ENCODE measurements around the gene RAB40B.

The RAB40B gene

GRCh38 chr17:82648742-82649331, 49.7 kb downstream of the RAB40B start:
- peak in 1 of 4 experiments; percentile 31 for DNase-seq

- peak; percentile 98 to 99 (median 98) for DNase-seq
Measured at GRCh38 chr17:82648165-82648668, 50.3 kb downstream of the RAB40B start, which contains the start of gene WDR45B. WDR45B (minus strand) TSS chr17:82648444; CDS start chr17:82648340, 104 bp downstream.

GRCh38 chr17:82647593-82648164, 50.8 kb downstream of the RAB40B start:
- DNase-seq: peak; percentile 21 to 71 (median 46)

- DNase-seq: no peak
Measured at GRCh38 chr17:82645516-82645915, 53.0 kb downstream of the RAB40B start.

GRCh38 chr17:82644148-82644547, 54.4 kb downstream of the RAB40B start:
- no peak for DNase-seq

- DNase-seq: no peak
Measured at GRCh38 chr17:82642022-82642421, 56.5 kb downstream of the RAB40B start.

GRCh38 chr17:82640036-82640435, 58.5 kb downstream of the RAB40B start:
- DNase-seq: peak; percentile 53 to 76 (median 68)

GRCh38 chr17:82639628-82640027, 58.9 kb downstream of the RAB40B start:
- no peak for DNase-seq

GRCh38 chr17:82638183-82638773, 60.2 kb downstream of the RAB40B start:
- no peak for DNase-seq

- no peak for DNase-seq
Measured at GRCh38 chr17:82636626-82637598, 61.6 kb downstream of the RAB40B start.

- no peak for DNase-seq
Measured at GRCh38 chr17:82633343-82633742, 65.2 kb downstream of the RAB40B start.

- DNase-seq: peak in 1 of 4 experiments; percentile 15
Measured at GRCh38 chr17:82632451-82632850, 66.0 kb downstream of the RAB40B start.

GRCh38 chr17:82631544-82631943, 67.0 kb downstream of the RAB40B start:
- no peak for DNase-seq

GRCh38 chr17:82630212-82630611, 68.3 kb downstream of the RAB40B start:
- no peak for DNase-seq

- DNase-seq: no peak
Measured at GRCh38 chr17:82629748-82630147, 68.8 kb downstream of the RAB40B start.

- DNase-seq: no peak
Measured at GRCh38 chr17:82627405-82627804, 71.1 kb downstream of the RAB40B start.

GRCh38 chr17:82623707-82624106, 74.8 kb downstream of the RAB40B start:
- peak; percentile 53 to 62 (median 61) for DNase-seq

GRCh38 chr17:82619641-82620040, 78.9 kb downstream of the RAB40B start:
- no peak for DNase-seq

GRCh38 chr17:82619211-82619610, 79.3 kb downstream of the RAB40B start:
- DNase-seq: no peak

GRCh38 chr17:82616021-82616711, 82.3 kb downstream of the RAB40B start:
- DNase-seq: no peak

- DNase-seq: no peak
Measured at GRCh38 chr17:82615084-82616020, 83.1 kb downstream of the RAB40B start.
